Heart left ventricle (tissue), 16 donors: Measurements from ENCODE around the gene LRP1-AS. TPM values are rescaled to one million over a fixed set of nuclear protein-coding genes. Genes with fewer than 3 reads are reported as not detected.

Source experiments
- ATAC-seq, 4 donors: fragments of 200-7000 bp; cut with Tn5 transposase; one replicate each; pipeline ENCODE4 v1.9.1; 2020 to 2022; ENCODE audit warnings: moderate library complexity in 4 of 4, mild to moderate bottlenecking in 3 of 4, moderate number of reproducible peaks in 1 of 4
- DNase-seq, 5 donors: peaks; one replicate each; pipeline ENCODE4 v3.0.0-alpha.2; 2020
- H3K27ac ChIP-seq, 12 donors: fragments of 200-600 bp; sonication (generic) in 4 of 12; one replicate each; pipeline versions ENCODE4 v1.5.0 to v1.8.0; 2016 to 2022; ENCODE audit warnings: mild to moderate bottlenecking in 2 of 12
- H3K27me3 ChIP-seq, 9 donors: fragments of 200-600 bp; sonication (generic) in 2 of 9; one replicate each; pipeline versions ENCODE4 v1.5.1 to v1.8.0; 2016 to 2022; ENCODE audit warnings: mild to moderate bottlenecking in 3 of 9
- H3K36me3 ChIP-seq, 9 donors: fragments of 200-600 bp; sonication (generic) in 2 of 9; one replicate each; pipeline versions ENCODE4 v1.5.0 to v1.8.0; 2018 to 2022; ENCODE audit warnings: mild to moderate bottlenecking in 2 of 9
- H3K4me1 ChIP-seq, 12 donors: fragments of 200-600 bp; sonication (generic) in 4 of 12; one replicate each; pipeline versions ENCODE4 v1.5.0 to v1.8.0; 2016 to 2022; ENCODE audit warnings: mild to moderate bottlenecking in 3 of 12
- H3K4me3 ChIP-seq, 12 donors: fragments of 200-600 bp; sonication (generic) in 4 of 12; one replicate each; pipeline versions ENCODE4 v1.5.0 to v1.8.0; 2017 to 2022; ENCODE audit warnings: mild to moderate bottlenecking in 9 of 12, moderate library complexity in 4 of 12
- H3K9me3 ChIP-seq, 12 donors: fragments of 200-600 bp; sonication (generic) in 4 of 12; one replicate each; pipeline versions ENCODE4 v1.5.0 to v1.8.0; 2016 to 2022; ENCODE audit warnings: mild to moderate bottlenecking in 1 of 12
- POLR2A ChIP-seq, 2 donors: fragments of 450-650 bp; IDR thresholded peaks; one replicate each; pipeline ENCODE4 v1.6.1; 2017; ENCODE audit warnings: antibody characterized with exemption in 2 of 2, mild to moderate bottlenecking in 2 of 2, moderate library complexity in 2 of 2
- WGBS, 4 donors: extraction: QIAGEN DNeasy Blood & Tissue Kit in 2 of 4; methylation state at CpG; one replicate each; pipeline versions ENCODE4 v1.1.5 to v1.1.7; 2013 to 2018; 5-methylcytosine and 5-hydroxymethylcytosine counted together
- intact Hi-C, 10 donors: fragments of 100-400 bp; cut with DNase I; formaldehyde crosslinking; loops; one replicate each; pipeline versions ENCODE4 v1.11.1 to v1.14.2; 2022
- polyA plus RNA-seq, 2 donors: library from polyadenylated mRNA; stranded (reverse); fragments of 200-250 nt; gene quantifications; one replicate each; pipeline ENCODE4 v1.2.3, GENCODE V29; 2013
- total RNA-seq, 9 donors: library from RNA; depleted of rRNA in 2 of 9; stranded (reverse); fragments of >200 nt in 2 of 9; fragmentation: NEBNext Ultra II Directional in 3 of 9; extraction: Animal tissue kit (Norgen Biotek cat#: 25700) in 3 of 9; gene quantifications; one replicate each; pipeline versions ENCODE4 v1.1.0 to v1.2.4, GENCODE V29; 2016 to 2023
- TF ChIP-seq, protein P1 (sequence below), 12 donors: fragments of 200-600 bp; sonication (generic) in 4 of 12; IDR thresholded peaks; one replicate each; pipeline versions ENCODE4 v1.5.0 to v1.8.0; 2018 to 2022; ENCODE audit warnings: antibody characterized with exemption in 12 of 12, mild to moderate bottlenecking in 5 of 12
- donor health status: ischemic (EF 13 %, LVEDD 7.1; RV severe dilation, severe dysfunction).
- donor health status: healthy with polysubstance abuse.
- donor health status: DM: no; HTN: yes; CAD: no.
- donor health status: DM: no; HTN: no; CAD: no.
- donor health status: ischemic (EF 25% LVEDD 6.9; RV normal size, moderate dysfunction).
- donor health status: ischemic (EF 25% LVEDD 5.7; RV mildly dilated, moderate dysfunction).
- donor health status: healthy.
- donor health status: DM: yes; HTN: yes; CAD: no.
- donor health status: ischemic (EF 35%, LVEDD 5.7; RV mildly dilated, moderate dysfunction).
- donor health status: nonischemic (EF 11% LVEDD 7.7; RV severe dilation, severe dysfunction).
- donor health status: DM: yes; HTN: yes; CAD: no.
- donor health status: PGD.
- donor health status: ischemic (EF 29% LVEDD 5.4; RV normal size, mild dysfunction).
- donor health status: nonischemic (EF 23%, LVEDD 6.1; RV moderate dilation, normal function).

The LRP1-AS gene
- total and polyA plus RNA-seq, 11 donors: not detected

DNA sequence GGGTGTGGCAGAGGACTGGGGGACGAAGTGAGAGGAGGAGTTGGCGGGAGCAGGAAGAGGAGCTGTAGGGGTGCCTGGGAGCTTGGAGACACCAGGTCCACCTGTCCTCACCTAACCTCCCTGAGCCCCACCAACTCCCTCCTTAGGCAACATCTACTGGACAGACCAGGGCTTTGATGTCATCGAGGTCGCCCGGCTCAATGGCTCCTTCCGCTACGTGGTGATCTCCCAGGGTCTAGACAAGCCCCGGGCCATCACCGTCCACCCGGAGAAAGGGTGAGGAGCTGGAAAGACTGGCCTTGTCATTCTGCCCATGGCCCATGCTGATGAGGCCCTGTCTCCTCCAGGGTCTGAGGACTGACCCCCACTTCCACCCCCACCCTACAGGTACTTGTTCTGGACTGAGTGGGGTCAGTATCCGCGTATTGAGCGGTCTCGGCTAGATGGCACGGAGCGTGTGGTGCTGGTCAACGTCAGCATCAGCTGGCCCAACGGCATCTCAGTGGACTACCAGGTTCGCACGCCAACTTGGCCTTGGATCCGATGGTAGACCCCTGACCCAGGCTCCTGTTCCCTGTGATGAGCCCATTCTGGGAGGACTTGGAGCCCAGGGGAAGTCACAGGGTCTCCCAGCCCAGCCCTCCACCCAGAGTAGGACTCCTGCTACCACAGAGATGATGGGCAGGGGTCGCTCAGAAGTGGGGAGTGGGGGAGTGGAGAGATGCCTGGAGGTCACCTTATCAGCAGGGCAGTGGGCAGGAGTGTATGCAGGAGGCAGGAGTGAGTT, 36.7 kb upstream of the LRP1-AS start:
- TF ChIP-seq, protein P1, sequence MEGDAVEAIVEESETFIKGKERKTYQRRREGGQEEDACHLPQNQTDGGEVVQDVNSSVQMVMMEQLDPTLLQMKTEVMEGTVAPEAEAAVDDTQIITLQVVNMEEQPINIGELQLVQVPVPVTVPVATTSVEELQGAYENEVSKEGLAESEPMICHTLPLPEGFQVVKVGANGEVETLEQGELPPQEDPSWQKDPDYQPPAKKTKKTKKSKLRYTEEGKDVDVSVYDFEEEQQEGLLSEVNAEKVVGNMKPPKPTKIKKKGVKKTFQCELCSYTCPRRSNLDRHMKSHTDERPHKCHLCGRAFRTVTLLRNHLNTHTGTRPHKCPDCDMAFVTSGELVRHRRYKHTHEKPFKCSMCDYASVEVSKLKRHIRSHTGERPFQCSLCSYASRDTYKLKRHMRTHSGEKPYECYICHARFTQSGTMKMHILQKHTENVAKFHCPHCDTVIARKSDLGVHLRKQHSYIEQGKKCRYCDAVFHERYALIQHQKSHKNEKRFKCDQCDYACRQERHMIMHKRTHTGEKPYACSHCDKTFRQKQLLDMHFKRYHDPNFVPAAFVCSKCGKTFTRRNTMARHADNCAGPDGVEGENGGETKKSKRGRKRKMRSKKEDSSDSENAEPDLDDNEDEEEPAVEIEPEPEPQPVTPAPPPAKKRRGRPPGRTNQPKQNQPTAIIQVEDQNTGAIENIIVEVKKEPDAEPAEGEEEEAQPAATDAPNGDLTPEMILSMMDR (IDR thresholded peaks at IDR 0.05): no peak
- no peak for TF ChIP-seq POLR2A (IDR thresholded peaks at IDR 0.05)
- no peaks in the 10 kb centered on the region for H3K9me3 ChIP-seq
- DNase-seq (no peak), ATAC-seq (no peak)
- H3K36me3 ChIP-seq: peaks cover 0 to 99% (median 88%) of the 10 kb centered on the region in 9 donors
- H3K4me3 ChIP-seq: no peak overlapping the region
- 93 to 96% (median 95%) methylated on average over 19 to 22 of the region's 22 CpGs for WGBS, 4 donors
- H3K4me1 ChIP-seq: no peaks in the 10 kb centered on the region
- no peaks in the 10 kb centered on the region for H3K27me3 ChIP-seq
- intact Hi-C loops: loop anchor here in 9 of 10 donors (1.0 to 10.0 kb wide), 6 partner anchors 57 to 119 kb away; no protein-coding TSS in a partner anchor
- no peak overlapping the region for H3K27ac ChIP-seq

DNA sequence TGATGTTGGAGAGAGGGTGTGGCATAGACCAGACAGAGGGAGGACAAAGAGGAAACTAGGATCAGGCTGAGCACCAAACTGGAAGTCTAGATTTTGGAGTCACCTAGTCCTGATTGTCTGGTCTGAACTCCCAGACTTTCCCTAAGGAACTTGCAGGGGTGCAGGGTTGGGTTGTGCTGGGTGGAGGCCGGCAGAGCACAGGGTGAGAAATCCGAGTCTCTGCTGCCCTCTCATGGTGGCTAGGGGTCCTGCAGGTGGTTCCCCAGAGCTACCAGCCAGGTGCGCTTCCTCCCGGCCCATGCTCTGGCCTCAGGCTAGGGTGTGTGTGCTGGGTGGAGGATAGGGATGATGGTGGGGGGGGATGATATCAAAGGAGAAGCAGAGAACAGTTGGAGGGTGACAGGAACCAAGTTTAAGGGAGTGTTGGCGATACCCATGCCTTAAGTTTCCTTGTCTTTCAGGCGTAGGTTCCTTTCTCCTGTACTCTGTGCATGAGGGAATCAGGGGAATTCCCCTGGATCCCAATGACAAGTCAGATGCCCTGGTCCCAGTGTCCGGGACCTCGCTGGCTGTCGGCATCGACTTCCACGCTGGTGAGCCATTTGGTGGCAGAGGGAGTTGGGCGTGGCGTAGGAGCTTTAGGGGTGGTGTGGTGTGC, 35.6 kb upstream of the LRP1-AS start:
- intact Hi-C loops: loop anchor here in 9 of 10 donors (1.0 to 10.0 kb wide), 6 partner anchors 56 to 118 kb away; no protein-coding TSS in a partner anchor
- no peaks in the 10 kb centered on the region for H3K27me3 ChIP-seq
- H3K4me1 ChIP-seq: no peaks in the 10 kb centered on the region
- peaks cover 0 to 99% (median 88%) of the 10 kb centered on the region in 9 donors for H3K36me3 ChIP-seq
- no peak overlapping the region for H3K27ac ChIP-seq
- 62 to 68% (median 65%) methylated on average over 13 of the region's 13 CpGs for WGBS, 4 donors
- no peak overlapping the region for H3K4me3 ChIP-seq
- DNase-seq (peak; percentile 61 to 84 (median 78)), ATAC-seq (peak; percentile 52 to 83 (median 76))
- no peak for TF ChIP-seq POLR2A (IDR thresholded peaks at IDR 0.05)
- TF ChIP-seq, protein P1 (IDR thresholded peaks at IDR 0.05): peak; percentile 71 to 92 (median 87)
- no peaks in the 10 kb centered on the region for H3K9me3 ChIP-seq

DNA sequence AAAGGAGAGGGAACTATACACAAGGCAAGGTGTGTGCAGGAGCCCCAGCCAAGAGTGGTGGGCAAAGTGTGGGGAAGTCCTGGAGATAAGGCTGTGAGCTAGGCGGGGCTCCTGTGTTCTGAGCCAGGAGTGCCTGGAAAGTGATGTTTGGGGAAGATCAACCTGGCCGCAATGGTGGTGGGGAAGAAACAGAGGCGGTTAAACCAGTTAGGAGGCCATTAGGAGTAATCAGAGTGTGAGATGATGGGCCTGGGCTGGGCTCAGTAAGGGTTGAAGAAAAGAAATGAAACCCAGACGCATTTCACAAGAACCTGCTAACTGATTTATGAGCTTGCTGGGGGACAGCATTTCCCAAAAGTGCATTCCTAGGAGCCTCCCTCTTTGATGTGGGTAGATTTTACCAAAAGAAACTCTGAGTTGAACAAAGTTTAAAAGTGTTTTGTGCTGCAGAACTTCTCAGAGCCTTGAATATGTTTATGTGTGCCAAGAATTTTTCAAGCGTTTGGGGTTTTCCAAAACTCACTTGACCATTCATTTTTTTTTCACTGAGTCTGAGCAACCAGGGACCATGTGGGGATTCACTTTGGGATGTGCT, 34.2 kb upstream of the LRP1-AS start:
- Histone ChIP-seq H3K4me1 (no peaks in the 10 kb centered on the region), H3K27me3 (no peaks in the 10 kb centered on the region), H3K9me3 (no peaks in the 10 kb centered on the region), H3K27ac (no peak overlapping the region), H3K4me3 (no peak overlapping the region), H3K36me3 (peaks cover 0 to 99% (median 86%) of the 10 kb centered on the region in 9 donors)
- 81 to 91% (median 84%) methylated on average over 5 of the region's 5 CpGs for WGBS, 4 donors
- intact Hi-C loops: loop anchor here in 7 of 10 donors (2.0 to 10.0 kb wide), 5 partner anchors 55 to 117 kb away; no protein-coding TSS in a partner anchor
- TF ChIP-seq, protein P1 (IDR thresholded peaks at IDR 0.05): no peak
- TF ChIP-seq POLR2A (IDR thresholded peaks at IDR 0.05): no peak
- no peak for ATAC-seq
- no peak for DNase-seq
